Gastroesophageal sphincter (tissue), 3 donors: Measurements from ENCODE around the gene MAFF.

Experiments used
- EP300 ChIP-seq: sonication (generic); formaldehyde crosslinking; IDR thresholded peaks from one replicate; pipeline ENCODE4 v1.6.1; 2017; ENCODE audit warnings: antibody characterized with exemption, mild to moderate bottlenecking
- POLR2A ChIP-seq, 2 donors: fragments of 450-650 bp; IDR thresholded peaks; one replicate each; pipeline ENCODE4 v1.6.1; 2017; ENCODE audit warnings: antibody characterized with exemption in 2 of 2, mild to moderate bottlenecking in 2 of 2, moderate library complexity in 1 of 2
- POLR2AphosphoS5 ChIP-seq: sonication (generic); formaldehyde crosslinking; IDR thresholded peaks from one replicate; pipeline ENCODE4 v1.6.1; 2017; ENCODE audit warnings: antibody characterized with exemption
- TF ChIP-seq, protein P1 (sequence below), 4 experiments: fragments of 200-600 bp in 2 of 4; fragments of 450-650 bp in 2 of 4; sonication (generic) in 1 of 4; IDR thresholded peaks; one replicate each; pipeline ENCODE4 v1.5.1; 2017 to 2019; ENCODE audit warnings: antibody characterized with exemption in 4 of 4, mild to moderate bottlenecking in 2 of 4, moderate library complexity in 2 of 4

- TF ChIP-seq, protein P1, sequence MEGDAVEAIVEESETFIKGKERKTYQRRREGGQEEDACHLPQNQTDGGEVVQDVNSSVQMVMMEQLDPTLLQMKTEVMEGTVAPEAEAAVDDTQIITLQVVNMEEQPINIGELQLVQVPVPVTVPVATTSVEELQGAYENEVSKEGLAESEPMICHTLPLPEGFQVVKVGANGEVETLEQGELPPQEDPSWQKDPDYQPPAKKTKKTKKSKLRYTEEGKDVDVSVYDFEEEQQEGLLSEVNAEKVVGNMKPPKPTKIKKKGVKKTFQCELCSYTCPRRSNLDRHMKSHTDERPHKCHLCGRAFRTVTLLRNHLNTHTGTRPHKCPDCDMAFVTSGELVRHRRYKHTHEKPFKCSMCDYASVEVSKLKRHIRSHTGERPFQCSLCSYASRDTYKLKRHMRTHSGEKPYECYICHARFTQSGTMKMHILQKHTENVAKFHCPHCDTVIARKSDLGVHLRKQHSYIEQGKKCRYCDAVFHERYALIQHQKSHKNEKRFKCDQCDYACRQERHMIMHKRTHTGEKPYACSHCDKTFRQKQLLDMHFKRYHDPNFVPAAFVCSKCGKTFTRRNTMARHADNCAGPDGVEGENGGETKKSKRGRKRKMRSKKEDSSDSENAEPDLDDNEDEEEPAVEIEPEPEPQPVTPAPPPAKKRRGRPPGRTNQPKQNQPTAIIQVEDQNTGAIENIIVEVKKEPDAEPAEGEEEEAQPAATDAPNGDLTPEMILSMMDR (IDR thresholded peaks at IDR 0.05), result no peak
- TF ChIP-seq POLR2AphosphoS5, result no peak
- TF ChIP-seq POLR2A (IDR thresholded peaks at IDR 0.05), result no peak
- no peak for TF ChIP-seq EP300
Observed at GRCh38 chr22:38249803-38250642, 48.2 kb downstream of the MAFF start.
